ENCODE data around the gene STARD7. TPM values are rescaled to one million over a fixed set of nuclear protein-coding genes. Genes with fewer than 3 reads are reported as not detected.

STARD7 gene
- total and polyA plus RNA-seq, 10 of the 15 experiments (the other 5 are each of a cell fraction or from before 2014, with no cell fraction given), result 85.4 to 237 (median 153) TPM

DNA sequence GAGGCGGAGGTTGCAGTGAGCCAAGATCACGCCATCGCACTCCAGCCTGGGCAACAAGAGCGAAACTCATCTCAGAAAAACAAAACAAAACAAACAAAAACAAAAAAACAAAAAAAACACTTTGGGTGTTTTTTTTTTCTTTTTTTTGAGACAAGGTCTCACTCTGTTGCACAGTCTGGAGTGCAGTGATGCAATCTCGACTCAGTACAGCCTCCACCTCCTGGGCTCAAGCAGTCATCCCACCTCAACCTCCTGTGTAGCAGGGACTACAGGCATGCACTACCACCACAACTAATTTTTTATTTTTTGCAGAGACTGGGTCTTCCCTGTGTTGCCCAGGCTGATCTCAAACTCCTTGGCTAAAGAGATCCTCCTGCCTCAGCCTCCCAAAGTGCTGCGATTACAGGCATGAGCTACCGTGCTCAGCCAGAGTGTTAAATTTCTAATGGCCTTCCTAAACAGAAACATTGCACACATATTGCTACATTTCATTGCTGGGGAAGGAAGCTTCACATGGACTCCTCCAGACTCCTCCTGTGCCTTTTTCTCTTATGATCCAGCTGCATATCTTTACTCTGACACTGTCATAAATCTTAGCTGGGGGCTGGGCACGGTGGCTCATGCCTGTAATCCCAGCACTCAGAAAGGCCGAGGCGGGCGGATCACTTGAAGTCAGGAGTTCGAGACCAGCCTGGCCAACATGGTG lies 19.7 kb downstream of the STARD7 start:
- no TSS peak for BruUV-seq (replicated peaks)
- H3K36me3 ChIP-seq (ENCODE audit: control insufficient read depth in 2 of 2, insufficient read depth in 2 of 2, low read length in 1 of 2), result peaks cover 21 to 58% of the 10 kb centered on the region in 2 experiments
- no peaks in the 10 kb centered on the region for H3K4me1 ChIP-seq (ENCODE audit: control insufficient read depth, insufficient read depth, low read length)
- ChIA-PET POLR2A (interaction anchor here (0.7 to 1.6 kb wide), 4 partner anchors 8 to 348 kb away, joined by 3 to 5 read pairs (median 4); partner anchors contain the start of gene ARID5A), CTCF (no interaction called here), RAD21 (ENCODE audit: unreplicated experiment) (interaction anchor here (1.3 kb wide), 1 partner anchor 15 kb away, joined by 4 read pairs; no protein-coding TSS in a partner anchor), SMC1A (ENCODE audit: uncharacterized antibody, unreplicated experiment) (interaction anchor here (1.5 to 1.9 kb wide), 2 partner anchors 14 to 53 kb away, joined by 4 read pairs; no protein-coding TSS in a partner anchor)
- no peaks in the 10 kb centered on the region for H3K79me2 ChIP-seq (ENCODE audit: control insufficient read depth, insufficient read depth, low read length)
- no peak for FAIRE-seq
- H3K27ac ChIP-seq (ENCODE audit: control insufficient read depth, insufficient read depth), result no peak overlapping the region
- H3K4me3 ChIP-seq, result no peak overlapping the region
- H3K27me3 ChIP-seq (replicated peaks in 1 of 2; ENCODE audit: control insufficient read depth in 2 of 2, insufficient read depth in 2 of 2, low read length in 1 of 2), result no peaks in the 10 kb centered on the region
- TF ChIP-seq, protein P1, sequence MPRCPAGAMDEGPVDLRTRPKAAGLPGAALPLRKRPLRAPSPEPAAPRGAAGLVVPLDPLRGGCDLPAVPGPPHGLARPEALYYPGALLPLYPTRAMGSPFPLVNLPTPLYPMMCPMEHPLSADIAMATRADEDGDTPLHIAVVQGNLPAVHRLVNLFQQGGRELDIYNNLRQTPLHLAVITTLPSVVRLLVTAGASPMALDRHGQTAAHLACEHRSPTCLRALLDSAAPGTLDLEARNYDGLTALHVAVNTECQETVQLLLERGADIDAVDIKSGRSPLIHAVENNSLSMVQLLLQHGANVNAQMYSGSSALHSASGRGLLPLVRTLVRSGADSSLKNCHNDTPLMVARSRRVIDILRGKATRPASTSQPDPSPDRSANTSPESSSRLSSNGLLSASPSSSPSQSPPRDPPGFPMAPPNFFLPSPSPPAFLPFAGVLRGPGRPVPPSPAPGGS (IDR thresholded peaks at IDR 0.05; ENCODE audit: borderline replicate concordance, insufficient read depth, low read depth, low read length, poor library complexity, severe bottlenecking), result no peak
- TF ChIP-seq HDGF (IDR thresholded peaks at IDR 0.05), result no peak
- TF ChIP-seq FOXK2 (IDR thresholded peaks at IDR 0.05), result no peak
- TF ChIP-seq SMC3 (IDR thresholded peaks at IDR 0.05; ENCODE audit: borderline replicate concordance, low read length), result no peak
- TF ChIP-seq, protein P2, sequence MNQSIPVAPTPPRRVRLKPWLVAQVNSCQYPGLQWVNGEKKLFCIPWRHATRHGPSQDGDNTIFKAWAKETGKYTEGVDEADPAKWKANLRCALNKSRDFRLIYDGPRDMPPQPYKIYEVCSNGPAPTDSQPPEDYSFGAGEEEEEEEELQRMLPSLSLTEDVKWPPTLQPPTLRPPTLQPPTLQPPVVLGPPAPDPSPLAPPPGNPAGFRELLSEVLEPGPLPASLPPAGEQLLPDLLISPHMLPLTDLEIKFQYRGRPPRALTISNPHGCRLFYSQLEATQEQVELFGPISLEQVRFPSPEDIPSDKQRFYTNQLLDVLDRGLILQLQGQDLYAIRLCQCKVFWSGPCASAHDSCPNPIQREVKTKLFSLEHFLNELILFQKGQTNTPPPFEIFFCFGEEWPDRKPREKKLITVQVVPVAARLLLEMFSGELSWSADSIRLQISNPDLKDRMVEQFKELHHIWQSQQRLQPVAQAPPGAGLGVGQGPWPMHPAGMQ (IDR thresholded peaks at IDR 0.05; ENCODE audit: borderline replicate concordance), result no peak
- no peak for TF ChIP-seq WRNIP1 (IDR thresholded peaks at IDR 0.05; ENCODE audit: borderline replicate concordance, low read depth, low read length)
- TF ChIP-seq, protein P3, sequence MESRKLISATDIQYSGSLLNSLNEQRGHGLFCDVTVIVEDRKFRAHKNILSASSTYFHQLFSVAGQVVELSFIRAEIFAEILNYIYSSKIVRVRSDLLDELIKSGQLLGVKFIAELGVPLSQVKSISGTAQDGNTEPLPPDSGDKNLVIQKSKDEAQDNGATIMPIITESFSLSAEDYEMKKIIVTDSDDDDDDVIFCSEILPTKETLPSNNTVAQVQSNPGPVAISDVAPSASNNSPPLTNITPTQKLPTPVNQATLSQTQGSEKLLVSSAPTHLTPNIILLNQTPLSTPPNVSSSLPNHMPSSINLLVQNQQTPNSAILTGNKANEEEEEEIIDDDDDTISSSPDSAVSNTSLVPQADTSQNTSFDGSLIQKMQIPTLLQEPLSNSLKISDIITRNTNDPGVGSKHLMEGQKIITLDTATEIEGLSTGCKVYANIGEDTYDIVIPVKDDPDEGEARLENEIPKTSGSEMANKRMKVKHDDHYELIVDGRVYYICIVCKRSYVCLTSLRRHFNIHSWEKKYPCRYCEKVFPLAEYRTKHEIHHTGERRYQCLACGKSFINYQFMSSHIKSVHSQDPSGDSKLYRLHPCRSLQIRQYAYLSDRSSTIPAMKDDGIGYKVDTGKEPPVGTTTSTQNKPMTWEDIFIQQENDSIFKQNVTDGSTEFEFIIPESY (IDR thresholded peaks at IDR 0.05), result no peak
- no peaks in the 10 kb centered on the region for H3K9me3 ChIP-seq (replicated peaks; ENCODE audit: control insufficient read depth, insufficient read depth, low read length)
- no peak overlapping the region for H3K9ac ChIP-seq (ENCODE audit: control insufficient read depth, insufficient read depth, low read length)
- H4K20me1 ChIP-seq (ENCODE audit: control insufficient read depth, insufficient read depth), result no peaks in the 10 kb centered on the region
- no peak overlapping the region for H3K4me2 ChIP-seq (ENCODE audit: control insufficient read depth, insufficient read depth)
- DNase-seq (ENCODE audit: low read depth, low spot score), result no peak
- no peak for ATAC-seq
- 99% methylated on average over 12 of the region's 12 CpGs for WGBS (ENCODE audit: insufficient coverage, insufficient replicate concordance, low lambda C conversion rate, missing lambda C conversion rate)
- in situ Hi-C loops (cut with MboI), result no loop called here
- intact Hi-C loops (cut with micrococcal nuclease; ENCODE audit: unreplicated experiment), result no loop called here
- no peak overlapping the region for H2AFZ ChIP-seq (ENCODE audit: control insufficient read depth, low read depth, low read length)

Measured in GM12878 (cell line).